Amniotic stem cell (primary cell): Measurements from ENCODE around the gene MRPL19.

Source experiments
- DNase-seq: peaks from one replicate; lab custom pipeline; 2025; lab: John Stamatoyannopoulos, UW

MRPL19 gene

GRCh38 chr2:75737961-75738360 lies 91.4 kb downstream of the MRPL19 start:
- no peak for DNase-seq
